22Rv1 (cell line): Measurements from ENCODE around the gene ALDH2.

ENCODE experiments used
- ZFX ChIP-seq: fragments of 450-650 bp; IDR thresholded peaks from 2 replicates; pipeline ENCODE4 v1.6.1; 2017; ENCODE audit warnings: antibody characterized with exemption, borderline replicate concordance
- TF ChIP-seq, protein P1 (sequence below): fragments of 450-650 bp; IDR thresholded peaks from 2 replicates; pipeline ENCODE4 v1.5.1; 2017; ENCODE audit warnings: mild to moderate bottlenecking

DNA sequence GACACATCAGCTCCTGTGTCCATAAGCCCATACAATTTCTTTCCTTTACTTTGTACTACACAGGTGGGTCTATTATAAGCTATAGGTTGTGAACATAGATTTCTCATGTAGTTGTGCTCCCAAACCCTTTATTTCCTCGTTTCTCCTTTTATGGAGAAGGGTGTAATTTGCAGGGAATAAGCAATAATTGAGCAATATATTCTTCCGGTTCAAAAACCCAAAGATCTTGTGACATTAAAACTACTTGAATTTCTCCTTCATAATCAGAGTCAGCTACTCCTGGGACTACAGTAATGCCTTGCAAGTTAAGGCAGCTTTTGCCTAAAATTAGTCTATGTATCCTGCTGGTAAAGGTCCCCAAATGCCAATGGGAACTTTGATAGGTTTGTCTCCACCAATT, 56.2 kb downstream of the ALDH2 start:
- TF ChIP-seq, protein P1, sequence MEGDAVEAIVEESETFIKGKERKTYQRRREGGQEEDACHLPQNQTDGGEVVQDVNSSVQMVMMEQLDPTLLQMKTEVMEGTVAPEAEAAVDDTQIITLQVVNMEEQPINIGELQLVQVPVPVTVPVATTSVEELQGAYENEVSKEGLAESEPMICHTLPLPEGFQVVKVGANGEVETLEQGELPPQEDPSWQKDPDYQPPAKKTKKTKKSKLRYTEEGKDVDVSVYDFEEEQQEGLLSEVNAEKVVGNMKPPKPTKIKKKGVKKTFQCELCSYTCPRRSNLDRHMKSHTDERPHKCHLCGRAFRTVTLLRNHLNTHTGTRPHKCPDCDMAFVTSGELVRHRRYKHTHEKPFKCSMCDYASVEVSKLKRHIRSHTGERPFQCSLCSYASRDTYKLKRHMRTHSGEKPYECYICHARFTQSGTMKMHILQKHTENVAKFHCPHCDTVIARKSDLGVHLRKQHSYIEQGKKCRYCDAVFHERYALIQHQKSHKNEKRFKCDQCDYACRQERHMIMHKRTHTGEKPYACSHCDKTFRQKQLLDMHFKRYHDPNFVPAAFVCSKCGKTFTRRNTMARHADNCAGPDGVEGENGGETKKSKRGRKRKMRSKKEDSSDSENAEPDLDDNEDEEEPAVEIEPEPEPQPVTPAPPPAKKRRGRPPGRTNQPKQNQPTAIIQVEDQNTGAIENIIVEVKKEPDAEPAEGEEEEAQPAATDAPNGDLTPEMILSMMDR: no peak
- TF ChIP-seq ZFX: no peak
